ENCODE data around the gene SERPINA5.
"Not testable (repeated sequence)": the region's sequence is repeated elsewhere in the genome, so short reads cannot be mapped to it uniquely, and the experiment has no call there.

SERPINA5 gene

GRCh38 chr14:94573475-94574277 is 7.5 kb upstream of the SERPINA5 start:
- no peak for TF ChIP-seq CTCF (IDR thresholded peaks at IDR 0.05)
- no peak for DNase-seq (ENCODE audit: low spot score)
- no peak overlapping the region for H3K27ac ChIP-seq
- no peak overlapping the region for H3K4me3 ChIP-seq

GRCh38 chr14:94574336-94574735 is 6.9 kb upstream of the SERPINA5 start:
- no peak overlapping the region for H3K4me3 ChIP-seq
- peak; percentile 24 for DNase-seq (ENCODE audit: low spot score)
- no peak overlapping the region for H3K27ac ChIP-seq
- TF ChIP-seq CTCF (IDR thresholded peaks at IDR 0.05): no peak

- no peak overlapping the region for H3K4me3 ChIP-seq
- H3K27ac ChIP-seq: no peak overlapping the region
- TF ChIP-seq CTCF (IDR thresholded peaks at IDR 0.05): no peak
- DNase-seq (ENCODE audit: low spot score): peak; percentile 33
Measured at GRCh38 chr14:94575730-94576585, 5.3 kb upstream of the SERPINA5 start.

- not testable (repeated sequence) for DNase-seq (ENCODE audit: low spot score); H3K27ac ChIP-seq; H3K4me3 ChIP-seq
Measured at GRCh38 chr14:94577472-94577871, 3.8 kb upstream of the SERPINA5 start.

- DNase-seq (ENCODE audit: low spot score): no peak
- H3K4me3 ChIP-seq: no peak overlapping the region
- no peak overlapping the region for H3K27ac ChIP-seq
- TF ChIP-seq CTCF (IDR thresholded peaks at IDR 0.05): no peak
Measured at GRCh38 chr14:94578712-94579111, 2.5 kb upstream of the SERPINA5 start.

- TF ChIP-seq CTCF (IDR thresholded peaks at IDR 0.05): no peak
- Histone ChIP-seq H3K27ac (peak overlapping the region in 1 of 2 donors; percentile 68), H3K4me3 (peak overlapping the region; percentile 6)
- DNase-seq (ENCODE audit: low spot score): no peak
Measured at GRCh38 chr14:94582199-94582750, 1.0 kb downstream of the SERPINA5 start.

GRCh38 chr14:94582851-94583250 is 1.6 kb downstream of the SERPINA5 start:
- no peak for DNase-seq (ENCODE audit: low spot score)
- Histone ChIP-seq H3K27ac (no peak overlapping the region), H3K4me3 (no peak overlapping the region)
- no peak for TF ChIP-seq CTCF (IDR thresholded peaks at IDR 0.05)
